Measurements from ENCODE around the gene HMGN1. TPM values are rescaled to one million over a fixed set of nuclear protein-coding genes. Genes with fewer than 3 reads are reported as not detected.

Gene HMGN1
- total RNA-seq, 1 experiment from 2014 or later, result 293 TPM

- TF ChIP-seq CTCF (IDR thresholded peaks at IDR 0.05) (no peak), REST (IDR thresholded peaks at IDR 0.05; ENCODE audit: insufficient read depth in 1 of 2, low read depth in 2 of 2, low read length in 1 of 2) (no peak), SIN3A (IDR thresholded peaks at IDR 0.05; ENCODE audit: borderline replicate concordance, insufficient read depth, low read depth, low read length) (no peak), POLR2AphosphoS5 (IDR thresholded peaks at IDR 0.05; ENCODE audit: low read depth, low read length) (no peak), TCF7L2 (IDR thresholded peaks at IDR 0.05; ENCODE audit: low read depth, low read length) (no peak)
- peaks cover 3% of the 10 kb centered on the region for H3K4me1 ChIP-seq (ENCODE audit: control insufficient read depth, insufficient read depth, low read length)
- in situ Hi-C loops (cut with HindIII; ENCODE audit: low pct_unique_long_range_greater_than_20kb, low sequenced_read_pairs) (no loop called here), intact Hi-C loops (cut with micrococcal nuclease; ENCODE audit: unreplicated experiment) (no loop called here)
- DNase-seq (ENCODE audit: low read depth, low spot score) (no peak), ATAC-seq (peak; percentile 53; the same call in 1 of the 2 replicates)
- H3K27ac ChIP-seq (ENCODE audit: low read length), result no peak overlapping the region
- no peaks in the 10 kb centered on the region for H3K27me3 ChIP-seq (ENCODE audit: control insufficient read depth, insufficient read depth, low read length)
- H3K9me3 ChIP-seq (ENCODE audit: control insufficient read depth, insufficient read depth, low read depth, low read length), result no peaks in the 10 kb centered on the region
- no peaks in the 10 kb centered on the region for H3K36me3 ChIP-seq (ENCODE audit: control insufficient read depth, insufficient read depth, low read length)
- no peak overlapping the region for H3K4me3 ChIP-seq (ENCODE audit: low read depth in 2 of 2, low read length in 2 of 2)
- POLR2A ChIA-PET, result no interaction called here
- CTCF ChIA-PET, result no interaction called here
- no TSS peak for BruUV-seq (replicated peaks)
Measured at GRCh38 chr21:39321424-39321823, 27.5 kb downstream of the HMGN1 start.

- no TSS peak for BruUV-seq (replicated peaks)
- in situ Hi-C loops (cut with HindIII; ENCODE audit: low pct_unique_long_range_greater_than_20kb, low sequenced_read_pairs), result no loop called here
- H3K4me1 ChIP-seq (ENCODE audit: control insufficient read depth, insufficient read depth, low read length), result peaks cover 3% of the 10 kb centered on the region
- no peaks in the 10 kb centered on the region for H3K27me3 ChIP-seq (ENCODE audit: control insufficient read depth, insufficient read depth, low read length)
- H3K9me3 ChIP-seq (ENCODE audit: control insufficient read depth, insufficient read depth, low read depth, low read length), result no peaks in the 10 kb centered on the region
- CTCF ChIA-PET, result no interaction called here
- POLR2A ChIA-PET, result no interaction called here
- intact Hi-C loops (cut with micrococcal nuclease; ENCODE audit: unreplicated experiment), result no loop called here
- DNase-seq (ENCODE audit: low read depth, low spot score) (no peak), ATAC-seq (no peak)
- no peak overlapping the region for H3K4me3 ChIP-seq (ENCODE audit: low read depth in 2 of 2, low read length in 2 of 2)
- TF ChIP-seq CTCF (IDR thresholded peaks at IDR 0.05) (no peak), POLR2AphosphoS5 (IDR thresholded peaks at IDR 0.05; ENCODE audit: low read depth, low read length) (no peak), SIN3A (IDR thresholded peaks at IDR 0.05; ENCODE audit: borderline replicate concordance, insufficient read depth, low read depth, low read length) (no peak)
- no peak overlapping the region for H3K27ac ChIP-seq (ENCODE audit: low read length)
- H3K36me3 ChIP-seq (ENCODE audit: control insufficient read depth, insufficient read depth, low read length), result no peaks in the 10 kb centered on the region
Measured at GRCh38 chr21:39319814-39320332, 29.0 kb downstream of the HMGN1 start.

Data from Panc1 (cell line).